ENCODE results near the gene LLGL2.

- TF ChIP-seq CTCF (IDR thresholded peaks at IDR 0.05; ENCODE audit: low read depth, low read length) (no peak), EZH2phosphoT487 (IDR thresholded peaks at IDR 0.05; ENCODE audit: low read depth) (no peak)
Observed at GRCh38 chr17:75488693-75489510, 36.6 kb upstream of the LLGL2 start.

Measured in OCI-LY3 (cell line).